WI38 (cell line): ENCODE results near the gene DAO.
"Not testable (repeated sequence)": the region's sequence is repeated elsewhere in the genome, so short reads cannot be mapped to it uniquely, and the experiment has no call there.

Source experiments
- H3K4me3 ChIP-seq: 2 replicates; pipeline ENCODE4 v1.5.1; 2011; ENCODE audit warnings: low read depth, mild to moderate bottlenecking, control low read depth, low read length
- TF ChIP-seq, protein P1 (sequence below): IDR thresholded peaks from 2 replicates; pipeline ENCODE4 v1.5.1; 2012; ENCODE audit warnings: low read depth, mild to moderate bottlenecking, control low read depth, low read length

DAO gene

DNA sequence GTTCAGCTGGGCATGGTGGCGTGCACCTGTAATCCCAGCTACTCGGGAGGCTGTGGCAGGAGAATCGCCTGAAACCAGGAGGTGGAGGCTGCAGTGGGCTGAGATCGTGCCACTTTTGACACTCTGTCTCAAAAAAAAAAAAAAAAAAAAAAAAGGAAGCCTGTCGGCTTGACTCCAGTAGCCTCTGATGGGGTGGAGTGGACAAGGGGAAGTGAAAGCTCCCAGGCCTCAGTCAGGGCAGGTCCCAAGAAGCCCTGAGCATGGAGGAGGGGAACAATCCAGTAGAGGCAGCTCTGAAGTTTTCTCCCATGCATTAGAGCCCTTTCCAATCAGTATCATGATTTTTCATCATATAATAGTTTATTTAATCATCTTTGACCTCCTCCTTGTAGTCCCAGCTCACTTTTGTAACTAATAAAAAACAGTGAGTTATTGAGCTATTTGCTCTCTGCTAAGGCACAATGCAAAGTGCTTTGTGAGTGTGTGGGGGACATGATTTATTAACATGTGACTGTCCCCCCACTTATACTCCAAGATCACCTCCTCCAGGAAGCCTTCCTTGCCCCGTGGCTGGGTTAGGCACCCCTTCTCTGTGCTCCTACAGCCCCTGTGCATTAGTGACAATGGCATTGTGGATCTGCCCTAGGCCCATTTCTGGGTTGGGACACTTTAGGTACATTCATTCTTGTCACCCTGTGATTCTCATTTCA, 17.9 kb upstream of the DAO start:
- H3K4me3 ChIP-seq, result no peak overlapping the region
- TF ChIP-seq, protein P1, sequence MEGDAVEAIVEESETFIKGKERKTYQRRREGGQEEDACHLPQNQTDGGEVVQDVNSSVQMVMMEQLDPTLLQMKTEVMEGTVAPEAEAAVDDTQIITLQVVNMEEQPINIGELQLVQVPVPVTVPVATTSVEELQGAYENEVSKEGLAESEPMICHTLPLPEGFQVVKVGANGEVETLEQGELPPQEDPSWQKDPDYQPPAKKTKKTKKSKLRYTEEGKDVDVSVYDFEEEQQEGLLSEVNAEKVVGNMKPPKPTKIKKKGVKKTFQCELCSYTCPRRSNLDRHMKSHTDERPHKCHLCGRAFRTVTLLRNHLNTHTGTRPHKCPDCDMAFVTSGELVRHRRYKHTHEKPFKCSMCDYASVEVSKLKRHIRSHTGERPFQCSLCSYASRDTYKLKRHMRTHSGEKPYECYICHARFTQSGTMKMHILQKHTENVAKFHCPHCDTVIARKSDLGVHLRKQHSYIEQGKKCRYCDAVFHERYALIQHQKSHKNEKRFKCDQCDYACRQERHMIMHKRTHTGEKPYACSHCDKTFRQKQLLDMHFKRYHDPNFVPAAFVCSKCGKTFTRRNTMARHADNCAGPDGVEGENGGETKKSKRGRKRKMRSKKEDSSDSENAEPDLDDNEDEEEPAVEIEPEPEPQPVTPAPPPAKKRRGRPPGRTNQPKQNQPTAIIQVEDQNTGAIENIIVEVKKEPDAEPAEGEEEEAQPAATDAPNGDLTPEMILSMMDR, result no peak

DNA sequence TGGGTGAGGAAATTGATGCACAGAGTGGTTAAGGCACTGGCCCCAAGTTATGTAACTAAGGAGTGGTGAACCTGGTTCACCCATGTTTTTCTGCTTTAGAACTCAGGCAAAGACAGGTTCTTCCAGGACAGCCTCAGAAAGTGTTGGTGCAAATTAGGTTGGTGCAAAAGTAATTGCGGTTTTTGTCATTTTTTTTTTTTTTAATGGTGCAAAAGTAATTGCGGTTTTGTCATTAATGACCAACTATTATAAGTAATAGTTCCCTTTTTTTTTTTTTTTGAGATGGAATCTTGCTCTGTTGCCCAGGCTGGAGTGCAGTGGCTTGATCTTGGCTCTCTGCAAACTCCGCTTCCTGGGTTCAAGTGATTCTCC, 17.3 kb upstream of the DAO start:
- no peak overlapping the region for H3K4me3 ChIP-seq
- TF ChIP-seq, protein P1, result no peak

DNA sequence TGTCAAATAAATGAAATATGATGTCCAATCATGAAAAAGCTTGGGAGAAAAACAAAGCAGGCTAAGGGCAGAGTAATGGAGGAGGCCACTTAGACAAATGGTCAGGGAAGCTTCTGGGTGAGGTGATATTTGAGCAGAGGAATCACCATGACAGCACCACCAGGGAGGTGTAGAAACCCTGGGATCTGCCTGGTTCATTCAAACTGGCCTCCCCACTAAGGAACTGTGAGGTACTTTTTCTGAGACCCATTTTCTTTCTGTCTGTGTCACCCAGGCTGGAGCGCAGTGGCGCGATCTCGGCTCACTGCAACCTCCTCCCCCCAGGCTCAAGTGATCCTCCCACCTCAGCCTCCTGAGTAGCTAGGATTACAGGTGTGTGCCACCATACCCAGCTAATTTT, 14.7 kb upstream of the DAO start:
- TF ChIP-seq, protein P1, result no peak
- H3K4me3 ChIP-seq, result no peak overlapping the region

DNA sequence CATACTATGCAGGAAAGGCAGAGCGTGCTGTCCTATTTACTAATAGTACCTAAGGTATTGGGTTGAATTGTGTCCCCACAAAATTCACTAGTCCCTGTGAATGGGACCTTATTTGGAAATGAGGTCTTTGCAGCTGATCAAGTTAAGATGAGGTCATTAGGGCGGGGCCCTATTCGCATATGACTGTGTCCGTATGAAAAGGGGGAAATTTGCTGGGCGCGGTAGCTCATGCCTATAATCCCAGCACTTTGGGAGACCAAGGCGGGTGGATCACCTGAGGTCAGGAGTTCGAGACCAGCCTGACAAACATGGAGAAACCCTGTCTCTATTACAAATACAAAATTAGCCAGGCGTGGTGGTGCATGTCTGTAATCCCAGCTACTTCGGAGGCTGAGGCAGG, 13.8 kb upstream of the DAO start:
- not testable (repeated sequence) for H3K4me3 ChIP-seq

DNA sequence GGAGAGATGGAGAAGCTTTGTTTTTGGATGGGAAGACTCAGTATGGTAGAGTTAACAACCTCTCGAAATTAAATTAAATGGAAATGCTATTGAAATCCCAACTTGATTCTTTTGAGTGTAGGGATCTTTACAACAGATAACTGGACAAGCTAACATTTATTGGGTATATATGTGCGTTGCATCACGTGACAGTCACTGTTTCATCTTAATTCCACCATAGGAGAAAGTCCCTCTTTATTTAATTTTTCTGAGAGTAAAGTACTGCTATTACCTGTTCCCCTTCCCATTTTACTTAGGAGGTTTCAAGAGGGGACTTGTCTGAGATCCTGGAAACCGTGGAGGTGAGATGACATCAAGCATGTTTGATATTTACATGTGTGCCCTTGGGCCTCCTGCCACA, 11.1 kb upstream of the DAO start:
- TF ChIP-seq, protein P1, result no peak

DNA sequence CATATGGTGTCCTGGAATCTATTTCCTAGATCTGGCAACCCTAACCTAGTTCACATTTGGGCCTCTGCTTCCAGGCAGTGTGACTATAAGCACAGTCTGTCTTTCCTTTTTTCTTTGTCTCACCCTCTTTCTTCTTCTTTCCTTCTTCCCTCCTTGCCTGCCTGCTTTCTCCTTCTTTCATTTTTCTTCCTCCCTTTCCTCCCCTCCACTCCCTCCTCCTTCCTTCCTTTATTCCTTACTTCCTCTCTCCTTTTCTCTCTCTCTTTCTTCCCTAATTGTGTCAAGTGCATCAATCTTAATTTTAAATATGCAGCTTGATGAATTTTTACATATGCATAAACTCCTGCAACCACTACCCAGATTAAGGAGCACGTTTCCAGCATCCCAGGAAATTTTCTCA, 4.6 kb upstream of the DAO start:
- TF ChIP-seq, protein P1, result no peak
- H3K4me3 ChIP-seq, result no peak overlapping the region

More for the DNA sequence above, 11.1 kb upstream of the DAO start:
- H3K4me3 ChIP-seq, result no peak overlapping the region

DNA sequence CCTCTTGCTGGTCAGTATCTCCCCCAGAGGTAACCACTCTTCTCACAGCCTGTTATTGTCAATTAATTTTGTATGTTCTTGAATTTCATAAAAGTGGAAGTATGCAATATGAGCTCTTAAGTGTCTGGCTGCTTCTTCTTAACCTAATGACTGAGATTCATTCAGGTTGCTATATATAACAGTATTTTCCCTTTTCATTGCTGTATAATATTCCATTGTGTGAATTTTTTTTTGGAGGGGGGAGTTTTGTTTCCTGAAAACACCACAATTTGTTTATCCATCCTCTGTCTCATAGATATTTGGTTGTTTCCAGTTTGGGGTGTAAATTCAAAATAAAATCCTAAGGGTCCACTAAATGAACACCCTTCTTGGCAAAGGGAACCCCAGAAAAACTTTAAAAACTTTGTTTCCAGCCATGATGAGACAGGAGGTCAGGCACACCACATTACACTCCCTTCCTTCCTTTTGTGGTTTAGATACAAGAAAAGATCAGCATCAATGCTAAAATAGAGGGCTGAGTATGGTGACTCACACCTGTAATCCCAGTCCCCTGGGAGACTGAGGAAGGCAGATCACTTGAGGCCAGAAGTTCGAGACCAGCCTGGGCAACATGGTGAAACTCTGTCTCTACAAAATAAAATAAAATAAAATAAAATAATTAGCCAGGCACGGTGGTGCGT, 4.1 kb upstream of the DAO start:
- H3K4me3 ChIP-seq, result no peak overlapping the region
- TF ChIP-seq, protein P1, result no peak
